ENCODE data around the gene SFR1.
"Not testable (repeated sequence)": the region's sequence is repeated elsewhere in the genome, so short reads cannot be mapped to it uniquely, and the experiment has no call there.

SFR1 gene

GRCh38 chr10:104155591-104155990 lies 33.6 kb downstream of the SFR1 start:
- intact Hi-C loops (cut with micrococcal nuclease) = no loop called here
- peaks cover 10% of the 10 kb centered on the region for H3K27me3 Mint-ChIP-seq
- no peak overlapping the region for H3K4me3 Mint-ChIP-seq
- H3K36me3 Mint-ChIP-seq (ENCODE audit: low read depth) = no peaks in the 10 kb centered on the region
- peaks cover 13% of the 10 kb centered on the region for H3K9me3 Mint-ChIP-seq
- H3K4me1 Mint-ChIP-seq (ENCODE audit: low read depth) = no peaks in the 10 kb centered on the region
- H3K27ac Mint-ChIP-seq = no peak overlapping the region

- H3K4me1 Mint-ChIP-seq (ENCODE audit: low read depth) = no peaks in the 10 kb centered on the region
- no peak overlapping the region for H3K27ac Mint-ChIP-seq
- peaks cover 5% of the 10 kb centered on the region for H3K27me3 Mint-ChIP-seq
- intact Hi-C loops (cut with micrococcal nuclease) = no loop called here
- H3K36me3 Mint-ChIP-seq (ENCODE audit: low read depth) = no peaks in the 10 kb centered on the region
- H3K9me3 Mint-ChIP-seq = peaks cover 16% of the 10 kb centered on the region
- H3K4me3 Mint-ChIP-seq = no peak overlapping the region
Measured at GRCh38 chr10:104170610-104171254, 48.8 kb downstream of the SFR1 start.

- peaks cover 16% of the 10 kb centered on the region for H3K9me3 Mint-ChIP-seq
- intact Hi-C loops (cut with micrococcal nuclease); H3K27ac Mint-ChIP-seq; H3K36me3 Mint-ChIP-seq (ENCODE audit: low read depth); H3K27me3 Mint-ChIP-seq; H3K4me3 Mint-ChIP-seq; H3K4me1 Mint-ChIP-seq (ENCODE audit: low read depth): not testable (repeated sequence)
Measured at GRCh38 chr10:104174136-104174535, 52.2 kb downstream of the SFR1 start.

All from dendritic cell treated with granulocyte-macrophage colony-stimulating factor and Interleukin-4, amounts not matched to agents 40 ng/mL and 50 ng/mL, for 4 days (primary cell).